ENCODE measurements around the gene GPR34. TPM values are rescaled to one million over a fixed set of nuclear protein-coding genes. Genes with fewer than 3 reads are reported as not detected.

GPR34 gene
- total and polyA plus RNA-seq, 2 of the 4 experiments (the other 2 are of a cell fraction): not detected

DNA sequence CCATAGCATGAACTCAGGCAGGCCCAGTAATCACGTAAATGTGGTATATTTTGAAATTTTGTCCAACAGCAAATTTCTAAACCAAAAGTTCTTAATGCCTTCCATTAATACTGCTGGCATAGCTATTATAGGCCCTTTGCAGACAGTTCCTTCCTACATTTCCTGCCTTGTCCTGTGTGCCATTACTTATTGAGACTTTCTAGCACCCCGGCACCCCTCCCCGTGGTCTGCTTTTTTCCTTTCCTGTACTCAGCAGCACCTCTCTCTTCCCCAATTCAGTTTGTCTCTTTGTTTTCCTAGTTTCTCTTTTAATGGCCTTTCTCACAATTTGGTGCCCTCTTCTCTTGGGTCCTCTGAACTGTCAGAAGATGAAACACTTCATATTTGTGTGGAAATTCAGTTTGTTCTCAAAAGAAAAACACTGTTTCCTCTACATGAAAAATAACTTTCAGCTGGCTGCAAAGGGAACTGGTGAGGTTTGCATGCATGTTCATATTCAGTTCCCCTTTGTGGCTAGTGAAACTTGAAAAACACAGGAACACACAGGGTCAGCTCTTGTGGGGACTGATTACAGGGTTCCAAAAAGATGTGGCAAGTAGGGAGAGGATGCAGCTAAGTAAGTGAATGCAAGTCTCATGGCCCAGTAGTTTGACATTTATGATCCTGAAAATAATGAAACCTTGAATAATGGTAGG, 17.1 kb downstream of the GPR34 start:
- H2AK5ac ChIP-seq (ENCODE audit: low read depth, low read length): no peak overlapping the region
- H3K18ac ChIP-seq (ENCODE audit: low read depth, low read length): no peak overlapping the region
- H3K9me3 ChIP-seq (ENCODE audit: control insufficient read depth, insufficient read depth, low read length): no peaks in the 10 kb centered on the region
- no peak overlapping the region for H3K23ac ChIP-seq (ENCODE audit: low read depth, low read length)
- H3K4ac ChIP-seq (ENCODE audit: low read depth, low read length): no peak overlapping the region
- H2AK9ac ChIP-seq (replicated peaks; ENCODE audit: low read depth, low read length, poor library complexity): no peak overlapping the region
- CTCF ChIA-PET: no interaction called here
- no peak overlapping the region for H3K4me3 ChIP-seq (ENCODE audit: insufficient read depth, low read depth, low read length)
- dilution Hi-C loops (cut with HindIII; ENCODE audit: low sequenced_read_pairs, unreplicated experiment) (no loop called here), in situ Hi-C loops (cut with MboI; ENCODE audit: low sequenced_read_pairs) (no loop called here), intact Hi-C loops (cut with micrococcal nuclease) (no loop called here)
- no peak overlapping the region for H2BK120ac ChIP-seq (ENCODE audit: low read depth, low read length)
- no peak overlapping the region for H3K14ac ChIP-seq (replicated peaks; ENCODE audit: low read depth, low read length)
- H2AFZ ChIP-seq (replicated peaks; ENCODE audit: low read length, poor library complexity): no peak overlapping the region
- BruUV-seq (replicated peaks): no TSS peak
- H3K4me2 ChIP-seq (ENCODE audit: low read depth, low read length): no peak overlapping the region
- no peaks in the 10 kb centered on the region for H3K9me1 ChIP-seq (ENCODE audit: insufficient read depth, low read length)
- ATAC-seq (ENCODE audit: low read depth): no peak
- no peak overlapping the region for H4K91ac ChIP-seq (ENCODE audit: insufficient read depth, low read depth, low read length)
- no peak overlapping the region for H3K27ac ChIP-seq (ENCODE audit: insufficient read depth, low read length)
- H4K5ac ChIP-seq (ENCODE audit: low read depth, low read length): no peak overlapping the region
- DNase-seq: no peak
- H4K8ac ChIP-seq (ENCODE audit: low read depth in 2 of 2, low read length in 2 of 2): no peak overlapping the region
- POLR2A ChIA-PET (ENCODE audit: unreplicated experiment): no interaction called here
- no peaks in the 10 kb centered on the region for H3K36me3 ChIP-seq (ENCODE audit: control insufficient read depth, insufficient read depth, low read length)
- no peak overlapping the region for H2BK15ac ChIP-seq (ENCODE audit: low read depth, low read length)
- H2BK20ac ChIP-seq (ENCODE audit: low read depth, low read length): no peak overlapping the region
- TF ChIP-seq POLR2A (IDR thresholded peaks at IDR 0.05; ENCODE audit: low read depth, low read length) (no peak), NFE2L2 (IDR thresholded peaks at IDR 0.05; ENCODE audit: low read depth, low read length) (no peak), RFX5 (IDR thresholded peaks at IDR 0.05; ENCODE audit: low read depth, low read length) (no peak), MXI1 (IDR thresholded peaks at IDR 0.05; ENCODE audit: borderline replicate concordance, low read depth, low read length) (no peak), RAD21 (IDR thresholded peaks at IDR 0.05; ENCODE audit: low read length) (no peak), CHD1 (IDR thresholded peaks at IDR 0.05; ENCODE audit: low read depth, low read length) (no peak), CEBPB (IDR thresholded peaks at IDR 0.05; ENCODE audit: low read depth, low read length) (no peak), MAZ (IDR thresholded peaks at IDR 0.05; ENCODE audit: borderline replicate concordance, low read depth, low read length) (no peak), USF2 (IDR thresholded peaks at IDR 0.05; ENCODE audit: low read depth, low read length) (no peak), SMC3 (IDR thresholded peaks at IDR 0.05; ENCODE audit: low read depth, low read length) (no peak), RCOR1 (IDR thresholded peaks at IDR 0.05; ENCODE audit: insufficient replicate concordance, low read length) (no peak), BHLHE40 (IDR thresholded peaks at IDR 0.05; ENCODE audit: low read depth, low read length) (no peak), CTCF (conservative IDR thresholded peaks at IDR 0.05; ENCODE audit: low read depth, low read length) (no peak), FOS (IDR thresholded peaks at IDR 0.05; ENCODE audit: low read depth, low read length) (no peak), MAFK (IDR thresholded peaks at IDR 0.05; ENCODE audit: low read depth, low read length) (no peak)
- TF ChIP-seq, protein P1, sequence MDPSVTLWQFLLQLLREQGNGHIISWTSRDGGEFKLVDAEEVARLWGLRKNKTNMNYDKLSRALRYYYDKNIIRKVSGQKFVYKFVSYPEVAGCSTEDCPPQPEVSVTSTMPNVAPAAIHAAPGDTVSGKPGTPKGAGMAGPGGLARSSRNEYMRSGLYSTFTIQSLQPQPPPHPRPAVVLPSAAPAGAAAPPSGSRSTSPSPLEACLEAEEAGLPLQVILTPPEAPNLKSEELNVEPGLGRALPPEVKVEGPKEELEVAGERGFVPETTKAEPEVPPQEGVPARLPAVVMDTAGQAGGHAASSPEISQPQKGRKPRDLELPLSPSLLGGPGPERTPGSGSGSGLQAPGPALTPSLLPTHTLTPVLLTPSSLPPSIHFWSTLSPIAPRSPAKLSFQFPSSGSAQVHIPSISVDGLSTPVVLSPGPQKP (IDR thresholded peaks at IDR 0.05; ENCODE audit: borderline replicate concordance, low read depth, low read length): no peak
- H3K27me3 ChIP-seq (ENCODE audit: control insufficient read depth, insufficient read depth, low read length): peaks cover 2% of the 10 kb centered on the region; the same call in 1 of the 2 replicates
- 67% methylated on average over 2 of the region's 3 CpGs; no CpG with 5 or more reads in 1 of the 2 experiments for WGBS, 2 experiments (ENCODE audit: extremely low coverage in 2 of 2, insufficient read length in 1 of 2)
- no peaks in the 10 kb centered on the region for H3K4me1 ChIP-seq (ENCODE audit: control insufficient read depth, insufficient read depth, low read length)
- no peak overlapping the region for H3K56ac ChIP-seq (ENCODE audit: extremely low read depth, insufficient read depth, low read length)
- no peak overlapping the region for H3K9ac ChIP-seq (ENCODE audit: low read depth, low read length)
- H2BK5ac ChIP-seq (ENCODE audit: low read depth, low read length, poor library complexity, severe bottlenecking): no peak overlapping the region
- H4K20me1 ChIP-seq (ENCODE audit: insufficient read depth, low read length): no peaks in the 10 kb centered on the region
- H3K79me1 ChIP-seq (ENCODE audit: low read depth in 1 of 2, low read length in 2 of 2): no peaks in the 10 kb centered on the region; a peak in 1 of 4 replicates
